HPDE6-E6E7 (cell line): ENCODE data around the gene MROH7.
"Not testable (repeated sequence)": the region's sequence is repeated elsewhere in the genome, so short reads cannot be mapped to it uniquely, and the experiment has no call there.

Experiments used
- DNase-seq: peaks from one replicate; pipeline ENCODE4 v3.0.0; 2011; ENCODE audit warnings: missing footprints; ENCODE audit errors: extremely low spot score

The MROH7 gene

DNA sequence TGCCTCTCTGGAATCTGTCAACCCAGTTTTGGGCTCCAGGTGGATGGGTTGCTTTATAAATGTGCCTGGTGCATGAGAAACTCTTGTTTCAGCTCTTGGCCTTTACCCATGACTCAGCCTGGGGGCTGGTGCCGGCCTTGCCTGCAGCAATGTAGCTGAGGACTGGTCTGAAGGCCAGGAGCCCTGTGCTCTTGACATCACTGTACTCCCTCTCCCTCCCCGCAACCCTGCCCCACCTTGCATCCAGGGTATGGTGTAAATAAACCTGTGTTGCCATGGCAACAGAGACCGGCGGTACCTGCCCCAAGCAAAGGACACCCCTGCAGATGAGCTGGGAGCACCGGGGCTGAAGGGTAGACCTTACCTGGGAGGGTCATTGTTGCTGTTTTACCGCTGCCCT is 31.5 kb upstream of the MROH7 start:
- DNase-seq, result no peak

DNA sequence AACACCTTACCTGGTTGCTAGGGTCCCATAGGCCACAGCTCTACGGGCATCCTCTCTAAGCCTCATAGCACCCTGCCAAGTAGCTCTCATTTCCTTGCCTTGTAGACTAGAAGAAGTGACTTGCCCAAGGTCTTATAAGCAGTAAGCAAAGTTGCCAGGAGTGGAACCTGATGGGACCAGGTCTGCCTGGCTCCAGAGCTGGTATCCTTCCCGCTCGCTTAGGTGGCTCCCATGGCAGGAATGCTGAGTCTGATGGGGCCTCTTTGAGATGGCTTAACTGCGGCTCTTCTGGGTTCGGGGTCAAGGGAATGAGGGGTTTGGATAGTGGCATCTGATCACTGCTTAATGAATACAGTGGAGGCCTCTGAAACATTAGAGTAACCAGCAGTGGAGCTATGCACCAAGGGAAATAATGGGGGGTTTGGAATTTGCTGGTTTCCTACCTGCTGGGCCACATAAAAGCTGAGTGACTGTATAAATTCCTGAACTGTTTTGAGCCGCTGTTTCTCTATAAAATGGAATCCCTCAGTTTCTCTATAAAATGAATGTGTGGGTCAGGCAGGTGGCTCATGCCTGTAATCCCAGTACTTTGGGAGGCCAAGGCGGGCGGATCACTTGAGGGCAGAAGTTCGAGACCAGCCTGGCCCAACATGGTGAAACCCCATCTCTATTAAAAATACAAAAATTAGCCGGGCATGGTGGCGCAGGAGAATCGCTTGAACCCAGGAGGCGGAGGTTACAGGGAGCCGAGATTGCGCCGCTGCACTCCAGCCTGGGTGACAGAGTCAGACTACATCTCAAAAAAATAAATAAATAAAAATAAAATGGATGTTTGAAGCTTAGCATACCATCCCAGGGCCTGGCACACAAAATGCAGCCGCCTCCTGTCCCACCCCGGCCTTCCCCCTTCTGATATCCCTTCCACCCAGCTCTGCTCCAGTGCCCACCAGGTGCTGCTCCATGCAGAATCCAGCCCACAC is 30.7 kb upstream of the MROH7 start:
- no peak for DNase-seq

GRCh38 chr1:54611621-54612020 is 30.0 kb upstream of the MROH7 start:
- no peak for DNase-seq

- DNase-seq, result no peak
Measured at GRCh38 chr1:54614024-54614423, 27.6 kb upstream of the MROH7 start.

DNA sequence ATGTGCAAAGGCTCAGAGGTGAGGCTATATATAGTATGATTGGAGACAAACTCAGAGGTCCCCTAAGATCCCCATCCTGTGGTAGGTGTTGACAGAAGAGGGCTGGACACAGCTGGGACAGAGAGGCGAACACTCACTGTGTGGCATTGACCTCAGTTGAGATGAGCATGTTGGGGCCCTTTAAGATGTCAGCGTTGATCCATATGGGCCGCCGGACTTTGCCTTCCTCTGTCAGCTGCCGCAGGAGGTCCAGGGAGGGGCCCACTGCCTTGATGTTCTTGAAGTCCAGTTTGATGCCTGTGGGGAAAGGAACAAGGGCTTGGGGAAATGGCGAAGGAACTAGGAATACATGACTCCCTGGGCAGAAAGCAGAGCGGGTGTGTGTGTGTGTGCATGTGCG is 27.0 kb upstream of the MROH7 start:
- DNase-seq, result no peak

DNA sequence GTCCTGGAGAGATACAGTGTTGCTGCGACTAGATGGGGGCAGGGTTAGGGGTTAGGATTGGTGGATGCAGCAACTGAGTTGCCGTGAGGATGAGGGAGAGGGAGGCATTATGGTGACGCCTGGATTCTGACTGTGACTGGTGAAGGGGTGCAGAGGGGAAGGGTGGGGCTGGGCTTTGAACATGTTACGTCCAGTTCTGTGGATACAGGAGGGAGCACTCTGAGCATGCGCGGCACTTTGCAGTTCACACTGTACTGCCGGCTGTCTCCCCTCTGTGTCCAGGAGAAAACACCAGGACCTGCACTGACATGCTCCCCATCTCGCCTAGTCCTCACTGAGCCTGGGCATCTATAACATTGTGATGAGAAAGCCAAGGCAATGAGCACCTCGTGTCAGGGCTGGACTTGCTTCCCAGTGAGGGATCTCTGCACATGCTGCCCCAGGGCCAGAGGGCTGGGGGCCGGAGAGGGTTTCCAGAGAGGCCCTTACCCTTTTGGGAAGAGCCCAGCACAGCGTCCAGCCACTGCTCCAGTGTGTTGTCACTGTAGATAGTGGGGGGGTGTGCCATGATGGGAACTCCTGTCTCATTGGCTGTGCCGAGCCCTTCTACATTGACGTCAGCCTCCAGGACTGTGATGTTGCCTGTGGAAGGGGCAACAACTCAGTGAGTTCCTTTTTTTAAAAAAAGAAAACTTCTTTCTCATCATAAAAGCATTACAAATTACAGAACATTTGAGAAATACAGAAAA is 25.9 kb upstream of the MROH7 start:
- peak; percentile 67 for DNase-seq

- no peak for DNase-seq
Measured at GRCh38 chr1:54619749-54620148, 21.8 kb upstream of the MROH7 start.

DNA sequence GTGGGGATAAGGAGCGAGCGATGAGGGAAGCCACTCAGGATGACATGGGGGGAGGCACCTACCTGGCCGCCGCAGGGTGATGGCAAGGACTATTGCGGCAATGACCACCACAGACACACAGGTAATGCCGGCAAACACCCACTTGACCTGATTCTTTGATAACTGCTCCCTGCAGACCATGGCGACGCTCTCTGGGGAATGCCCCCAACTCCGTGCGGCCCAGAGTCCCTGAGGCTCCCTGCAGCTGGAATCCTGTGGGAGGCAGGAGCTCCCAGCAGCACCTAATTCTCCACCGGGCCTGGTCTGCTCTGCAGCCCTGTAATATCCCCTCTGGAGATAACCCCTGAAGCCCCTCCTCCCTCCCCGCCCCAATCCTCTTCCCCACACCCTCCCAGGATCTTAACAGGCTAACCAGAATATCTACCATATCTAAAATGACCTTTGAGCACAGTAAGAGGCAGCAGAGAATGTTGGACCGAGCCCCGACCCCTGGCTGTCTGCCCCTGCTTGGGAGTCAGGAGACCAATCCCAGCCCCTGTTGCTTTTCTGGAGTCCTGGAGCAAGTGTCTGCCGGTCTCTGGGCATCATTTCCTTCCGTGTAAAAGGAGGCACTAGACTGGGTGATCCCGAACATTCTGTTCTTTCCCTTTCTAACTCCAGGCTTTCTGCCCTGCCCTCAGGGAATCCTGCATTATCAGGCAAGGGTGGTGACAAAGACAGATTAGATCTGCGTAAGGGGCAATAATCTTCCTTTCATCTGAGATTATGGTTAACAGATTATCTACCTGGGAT is 18.2 kb upstream of the MROH7 start, which contains the start of gene FAM151A:
FAM151A (minus strand) TSS at position 310 of the 792 bp plus-strand sequence; CDS start at position 180, 130 bp downstream.
- no peak for DNase-seq

GRCh38 chr1:54624466-54625464 is 16.8 kb upstream of the MROH7 start:
- no peak for DNase-seq

DNA sequence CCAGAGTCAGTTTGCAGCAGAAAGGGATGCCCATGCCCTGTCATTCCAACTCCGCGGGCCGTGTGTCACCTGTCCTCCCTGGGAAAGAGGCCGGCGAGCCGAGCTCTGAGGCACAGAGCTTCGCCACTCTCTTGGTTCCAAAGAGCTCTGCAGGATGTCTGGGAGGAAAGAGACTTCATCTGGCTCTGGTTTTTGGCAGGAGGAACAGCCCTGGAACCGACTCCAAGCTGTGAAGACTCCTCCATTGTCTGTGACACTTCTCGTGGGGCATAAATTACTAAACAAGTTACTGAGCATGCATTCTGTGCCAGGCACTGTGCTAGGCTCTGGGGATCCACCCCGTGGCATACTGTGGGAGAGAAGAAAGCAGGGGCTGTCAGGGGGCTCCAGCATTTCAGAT is 14.4 kb upstream of the MROH7 start:
- no peak for DNase-seq

DNA sequence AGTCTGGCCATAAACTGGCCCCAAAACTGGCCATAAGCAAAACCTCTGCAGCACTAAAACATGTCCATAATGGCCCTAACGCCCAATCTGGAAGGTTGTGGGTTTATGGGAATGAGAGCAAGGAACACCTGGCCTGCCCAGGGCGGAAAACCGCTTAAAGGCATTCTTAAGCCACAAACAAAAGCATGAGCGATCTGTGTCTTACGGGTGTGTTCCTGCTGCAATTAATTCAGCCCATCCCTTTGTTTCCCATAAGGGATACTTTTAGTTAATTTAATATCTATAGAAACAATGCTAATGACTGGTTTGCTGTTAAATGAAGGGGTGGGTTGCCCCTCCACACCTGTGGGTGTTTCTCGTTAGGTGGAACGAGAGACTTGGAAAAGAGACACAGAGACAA is 5.8 kb upstream of the MROH7 start:
- not testable (repeated sequence) for DNase-seq

- not testable (repeated sequence) for DNase-seq
Measured at GRCh38 chr1:54636461-54637446, 4.8 kb upstream of the MROH7 start.

DNA sequence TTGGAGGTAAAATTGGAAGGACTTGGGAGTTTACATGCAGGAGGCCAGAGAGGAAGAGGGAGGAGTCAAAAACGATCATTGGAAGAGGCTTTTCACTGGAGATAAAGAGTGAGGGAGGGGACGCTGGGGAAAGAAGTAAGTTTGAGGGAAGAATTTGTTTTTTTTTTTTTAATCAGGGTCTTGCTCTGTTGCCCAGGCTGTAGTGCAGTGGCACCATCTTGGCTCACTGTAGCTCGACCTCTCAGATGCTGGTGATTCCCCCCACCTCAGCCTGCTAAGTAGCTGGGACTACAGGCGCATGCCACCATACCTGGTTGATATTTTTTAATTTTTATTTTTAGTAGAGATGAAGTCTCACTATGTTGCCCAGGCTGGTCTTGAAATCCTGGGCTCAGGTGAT is 1.2 kb upstream of the MROH7 start:
- DNase-seq, result no peak

DNA sequence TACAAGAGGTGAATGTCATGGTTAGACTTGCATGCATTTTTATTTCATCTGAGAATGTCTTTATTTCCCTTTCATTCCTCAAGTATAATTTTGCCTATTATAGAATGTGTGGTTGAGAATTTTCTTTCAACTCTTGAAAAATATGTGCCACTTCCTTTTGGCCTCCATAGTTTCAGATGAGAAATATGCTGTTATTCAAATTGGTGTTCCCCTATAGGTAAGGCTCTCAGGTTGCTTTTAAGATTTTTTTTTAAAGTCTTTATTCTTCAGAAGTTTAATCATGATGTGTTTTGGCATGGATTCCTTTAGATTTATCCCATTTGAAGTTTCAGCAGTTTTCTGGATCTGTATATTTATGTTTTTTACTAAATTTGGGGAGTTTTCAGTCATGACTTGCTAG is 2.1 kb downstream of the MROH7 start:
- DNase-seq, result no peak

DNA sequence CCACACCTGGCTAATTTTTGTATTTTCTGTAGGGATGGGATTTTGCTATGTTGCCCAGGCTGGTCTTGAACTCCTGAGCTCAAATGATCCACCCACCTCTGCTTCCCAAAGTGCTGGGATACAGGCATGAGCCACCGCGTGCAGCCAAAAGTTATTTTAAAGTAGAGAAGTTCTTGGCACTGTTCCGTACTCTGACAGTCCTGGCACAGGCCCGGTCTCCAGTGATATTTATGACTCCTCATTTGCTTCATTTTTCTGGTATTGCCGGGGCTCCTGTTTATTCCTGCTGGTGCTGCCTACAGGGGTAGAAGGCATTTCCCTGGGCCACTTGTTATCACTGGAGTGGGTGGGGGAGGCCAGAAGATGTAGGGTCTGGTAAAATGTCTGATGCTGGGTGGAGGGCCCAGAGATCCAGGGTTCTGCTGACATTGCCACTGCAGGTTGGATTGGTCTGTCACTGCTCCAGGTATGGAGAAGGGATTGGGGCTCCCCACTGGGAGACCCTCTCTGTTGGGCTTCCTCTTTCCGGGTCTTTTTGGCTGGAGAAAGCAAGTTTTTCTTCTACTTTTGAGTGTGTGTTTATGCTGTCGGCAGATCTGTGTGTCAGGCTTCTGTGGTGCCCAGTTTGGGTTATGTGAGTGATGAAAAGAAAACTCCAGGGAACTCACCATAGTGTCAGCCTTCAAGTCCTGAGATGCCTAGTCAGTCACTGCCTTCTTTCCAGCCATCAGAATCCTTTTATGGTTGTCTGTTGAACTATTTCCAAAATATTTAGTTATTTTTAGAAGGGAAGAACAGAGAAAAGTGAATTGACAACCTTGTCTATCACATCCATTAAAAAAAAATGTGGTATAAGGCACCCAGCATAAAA is 4.5 kb downstream of the MROH7 start:
- no peak for DNase-seq

GRCh38 chr1:54649130-54649898 is 7.7 kb downstream of the MROH7 start:
- no peak for DNase-seq

- DNase-seq, result no peak
Measured at GRCh38 chr1:54649921-54650320, 8.3 kb downstream of the MROH7 start.

GRCh38 chr1:54650417-54650816 is 8.8 kb downstream of the MROH7 start:
- no peak for DNase-seq
